Trophoblast cell (in vitro differentiated cells and primary cell): ENCODE measurements around the gene NAB2.

Experiments used
- DNase-seq, 2 donors: peaks; one replicate each; pipeline ENCODE4 v3.0.0-alpha.2; 2016
- H2AFZ ChIP-seq: 2 replicates; pipeline ENCODE4 v1.6.1; 2013; ENCODE audit warnings: low read length, moderate library complexity, mild to moderate bottlenecking; ENCODE audit not compliant: insufficient read depth, poor library complexity
- H2AK5ac ChIP-seq: 2 replicates; pipeline ENCODE4 v1.6.1; 2013; ENCODE audit warnings: mild to moderate bottlenecking, low read length
- H2BK120ac ChIP-seq: 2 replicates; pipeline ENCODE4 v1.6.1; 2013; ENCODE audit warnings: low read length, mild to moderate bottlenecking, moderate library complexity; ENCODE audit not compliant: insufficient read depth, poor library complexity
- H2BK12ac ChIP-seq: 2 replicates; pipeline ENCODE4 v1.6.1; 2013; ENCODE audit warnings: mild to moderate bottlenecking, low read length, moderate library complexity
- H2BK5ac ChIP-seq: 2 replicates; pipeline ENCODE4 v1.6.1; 2013; ENCODE audit warnings: low read length, low read depth, moderate library complexity, mild to moderate bottlenecking; ENCODE audit not compliant: poor library complexity
- H3K14ac ChIP-seq: 2 replicates; pipeline ENCODE4 v1.6.1; 2013; ENCODE audit warnings: mild to moderate bottlenecking, low read length
- H3K18ac ChIP-seq: 2 replicates; pipeline ENCODE4 v1.6.1; 2013; ENCODE audit warnings: mild to moderate bottlenecking, low read length
- H3K23ac ChIP-seq: 2 replicates; pipeline ENCODE4 v1.6.1; 2013; ENCODE audit warnings: low read length
- H3K27ac ChIP-seq: 2 replicates; pipeline ENCODE4 v1.5.1; 2013; ENCODE audit warnings: low read depth, mild to moderate bottlenecking, inconsistent platforms, low read length, moderate library complexity
- H3K27me3 ChIP-seq: 2 replicates; pipeline ENCODE4 v1.6.1; 2013; ENCODE audit warnings: inconsistent platforms, mild to moderate bottlenecking, low read length, moderate library complexity; ENCODE audit not compliant: insufficient read depth
- H3K36me3 ChIP-seq, 2 experiments: 1 replicate in 1 of 2; 2 replicates in 1 of 2; pipeline ENCODE4 v1.6.1; 2013; ENCODE audit warnings: low read length in 2 of 2, mild to moderate bottlenecking in 2 of 2, moderate library complexity in 1 of 2; ENCODE audit not compliant: insufficient read depth in 2 of 2, control insufficient read depth in 1 of 2
- H3K4ac ChIP-seq: 2 replicates; pipeline ENCODE4 v1.6.1; 2013; ENCODE audit warnings: low read depth, mild to moderate bottlenecking, low read length, moderate library complexity
- H3K4me1 ChIP-seq, 2 experiments: 1 replicate in 1 of 2; 2 replicates in 1 of 2; pipeline ENCODE4 v1.6.1; 2013; ENCODE audit warnings: low read length in 2 of 2, mild to moderate bottlenecking in 2 of 2, moderate library complexity in 1 of 2; ENCODE audit not compliant: insufficient read depth in 2 of 2, control insufficient read depth in 1 of 2
- H3K4me2 ChIP-seq: 2 replicates; pipeline ENCODE4 v1.6.1; 2013; ENCODE audit warnings: inconsistent platforms, mild to moderate bottlenecking, low read length, moderate library complexity
- H3K4me3 ChIP-seq: 2 replicates; pipeline ENCODE4 v1.5.1; 2013; ENCODE audit warnings: mild to moderate bottlenecking, low read depth, low read length, inconsistent platforms
- H3K79me1 ChIP-seq: one replicate; pipeline ENCODE4 v1.6.1; 2013; ENCODE audit warnings: low read length
- H3K79me2 ChIP-seq: 2 replicates; pipeline ENCODE4 v1.6.1; 2013; ENCODE audit warnings: low read length, mild to moderate bottlenecking; ENCODE audit not compliant: control insufficient read depth, insufficient read depth, poor library complexity
- H3K9ac ChIP-seq: 2 replicates; pipeline ENCODE4 v1.6.1; 2013; ENCODE audit warnings: mild to moderate bottlenecking, low read length
- H3K9me3 ChIP-seq: 2 replicates; pipeline ENCODE4 v1.6.1; 2013; ENCODE audit warnings: low read depth, mild to moderate bottlenecking, control low read depth, inconsistent platforms, low read length; ENCODE audit not compliant: insufficient read depth
- H4K12ac ChIP-seq: 2 replicates; pipeline ENCODE4 v1.6.1; 2013; ENCODE audit warnings: low read depth, mild to moderate bottlenecking, low read length, moderate library complexity
- H4K8ac ChIP-seq: 2 replicates; pipeline ENCODE4 v1.6.1; 2013; ENCODE audit warnings: low read depth, mild to moderate bottlenecking, low read length, moderate library complexity
- H4K91ac ChIP-seq: one replicate; pipeline ENCODE4 v1.6.1; 2013; ENCODE audit warnings: low read depth, mild to moderate bottlenecking, low read length, moderate library complexity
- WGBS: extraction: QIAGEN DNeasy Blood & Tissue Kit; methylation state at CpG from one replicate; pipeline ENCODE4 v1.1.7; 2013; ENCODE audit warnings: missing lambda C conversion rate; ENCODE audit not compliant: insufficient read length, insufficient coverage; ENCODE audit errors: extremely low coverage; 5-methylcytosine and 5-hydroxymethylcytosine counted together

The NAB2 gene

GRCh38 chr12:57087010-57087690 is 1.8 kb upstream of the NAB2 start:
- Histone ChIP-seq H3K18ac (peak overlapping the region; percentile 97), H3K79me2 (peaks cover 27% of the 10 kb centered on the region), H3K4me3 (peak overlapping the region; percentile 71), H3K23ac (no peak overlapping the region), H3K36me3 (peaks cover 16% of the 10 kb centered on the region in 2 experiments), H4K8ac (peak overlapping the region; percentile 94), H3K27me3 (no peaks in the 10 kb centered on the region), H2BK120ac (peak overlapping the region; percentile 97), H3K27ac (peak overlapping the region; percentile 96), H4K12ac (peak overlapping the region; percentile 97), H2AK5ac (peak overlapping the region; percentile 87), H3K9me3 (no peaks in the 10 kb centered on the region), H3K79me1 (peaks cover 23% of the 10 kb centered on the region), H3K4me1 (peaks cover 15 to 16% of the 10 kb centered on the region in 2 experiments), H3K14ac (peak overlapping the region; percentile 94), H4K91ac (peak overlapping the region; percentile 99), H3K4ac (peak overlapping the region; percentile 96), H2BK5ac (peak overlapping the region; percentile 99), H2AFZ (peak overlapping the region; percentile 85), H2BK12ac (peak overlapping the region; percentile 76), H3K4me2 (peak overlapping the region; percentile 60), H3K9ac (peak overlapping the region; percentile 92)
- no CpG with 5 or more reads among the region's 52 CpGs for WGBS
- peak; percentile 42 to 52 for DNase-seq

GRCh38 chr12:57087691-57088353 is 1.1 kb upstream of the NAB2 start:
- Histone ChIP-seq H3K18ac (peak overlapping the region; percentile 97), H2AK5ac (peak overlapping the region; percentile 89), H3K27me3 (no peaks in the 10 kb centered on the region), H3K9me3 (no peaks in the 10 kb centered on the region), H3K4me1 (peaks cover 15 to 16% of the 10 kb centered on the region in 2 experiments), H3K23ac (no peak overlapping the region), H2BK5ac (peak overlapping the region; percentile 97), H3K4me3 (peak overlapping the region; percentile 71), H2AFZ (peak overlapping the region; percentile 85), H3K9ac (peak overlapping the region; percentile 55), H2BK12ac (peak overlapping the region; percentile 62), H3K4me2 (peak overlapping the region; percentile 60), H3K14ac (peak overlapping the region; percentile 94), H4K12ac (peak overlapping the region; percentile 97), H3K27ac (peak overlapping the region; percentile 96), H3K36me3 (peaks cover 22 to 23% of the 10 kb centered on the region in 2 experiments), H2BK120ac (peak overlapping the region; percentile 94), H4K91ac (peak overlapping the region; percentile 97), H3K79me1 (peaks cover 23% of the 10 kb centered on the region), H3K79me2 (peaks cover 27% of the 10 kb centered on the region), H3K4ac (peak overlapping the region; percentile 96), H4K8ac (peak overlapping the region; percentile 94)
- DNase-seq: peak; percentile 72 to 79
- no CpG with 5 or more reads among the region's 37 CpGs for WGBS

GRCh38 chr12:57089271-57090245 is 644 bp downstream of the NAB2 start:
- Histone ChIP-seq H2BK120ac (peak overlapping the region; percentile 78), H3K79me1 (peaks cover 31% of the 10 kb centered on the region), H4K8ac (peak overlapping the region; percentile 70), H2BK12ac (peak overlapping the region; percentile 37), H3K27me3 (no peaks in the 10 kb centered on the region), H3K18ac (peak overlapping the region; percentile 97), H3K14ac (peak overlapping the region; percentile 95), H3K23ac (no peak overlapping the region), H3K9me3 (no peaks in the 10 kb centered on the region), H4K12ac (peak overlapping the region; percentile 82), H3K9ac (peak overlapping the region; percentile 83), H3K36me3 (peaks cover 33 to 34% of the 10 kb centered on the region in 2 experiments), H3K27ac (peak overlapping the region; percentile 92), H3K4me2 (peak overlapping the region; percentile 74), H3K4ac (peak overlapping the region; percentile 99), H3K4me1 (peaks cover 24 to 28% of the 10 kb centered on the region in 2 experiments), H3K4me3 (peak overlapping the region; percentile 82), H2AK5ac (peak overlapping the region; percentile 97), H3K79me2 (peaks cover 27% of the 10 kb centered on the region), H2BK5ac (peak overlapping the region; percentile 88), H4K91ac (peak overlapping the region; percentile 86), H2AFZ (peak overlapping the region; percentile 32)
- WGBS: no CpG with 5 or more reads among the region's 45 CpGs
- DNase-seq: peak; percentile 58 to 69

GRCh38 chr12:57090490-57090889 is 1.6 kb downstream of the NAB2 start:
- Histone ChIP-seq H3K79me1 (peaks cover 31% of the 10 kb centered on the region), H3K14ac (no peak overlapping the region), H3K36me3 (peaks cover 43% of the 10 kb centered on the region in 2 experiments), H3K4me1 (peaks cover 22 to 31% of the 10 kb centered on the region in 2 experiments), H2AFZ (no peak overlapping the region), H3K79me2 (peaks cover 27% of the 10 kb centered on the region), H3K27me3 (no peaks in the 10 kb centered on the region), H3K27ac (no peak overlapping the region), H2BK5ac (no peak overlapping the region), H3K18ac (no peak overlapping the region), H3K4me2 (peak overlapping the region; percentile 74), H3K9ac (no peak overlapping the region), H4K12ac (no peak overlapping the region), H3K4ac (peak overlapping the region; percentile 60), H3K4me3 (peak overlapping the region; percentile 35), H2BK120ac (no peak overlapping the region), H2BK12ac (no peak overlapping the region), H4K8ac (no peak overlapping the region), H4K91ac (no peak overlapping the region), H3K23ac (no peak overlapping the region), H2AK5ac (no peak overlapping the region), H3K9me3 (no peaks in the 10 kb centered on the region)
- DNase-seq: no peak
- WGBS: no CpG with 5 or more reads among the region's 6 CpGs
